Inflammatory macrophage (primary cell): ENCODE measurements around the gene GCGR.

Experiments
- DNase-seq, 2 donors: peaks; one replicate each; pipeline ENCODE4 v3.0.0-alpha.2; 2020 to 2022

The GCGR gene

DNA sequence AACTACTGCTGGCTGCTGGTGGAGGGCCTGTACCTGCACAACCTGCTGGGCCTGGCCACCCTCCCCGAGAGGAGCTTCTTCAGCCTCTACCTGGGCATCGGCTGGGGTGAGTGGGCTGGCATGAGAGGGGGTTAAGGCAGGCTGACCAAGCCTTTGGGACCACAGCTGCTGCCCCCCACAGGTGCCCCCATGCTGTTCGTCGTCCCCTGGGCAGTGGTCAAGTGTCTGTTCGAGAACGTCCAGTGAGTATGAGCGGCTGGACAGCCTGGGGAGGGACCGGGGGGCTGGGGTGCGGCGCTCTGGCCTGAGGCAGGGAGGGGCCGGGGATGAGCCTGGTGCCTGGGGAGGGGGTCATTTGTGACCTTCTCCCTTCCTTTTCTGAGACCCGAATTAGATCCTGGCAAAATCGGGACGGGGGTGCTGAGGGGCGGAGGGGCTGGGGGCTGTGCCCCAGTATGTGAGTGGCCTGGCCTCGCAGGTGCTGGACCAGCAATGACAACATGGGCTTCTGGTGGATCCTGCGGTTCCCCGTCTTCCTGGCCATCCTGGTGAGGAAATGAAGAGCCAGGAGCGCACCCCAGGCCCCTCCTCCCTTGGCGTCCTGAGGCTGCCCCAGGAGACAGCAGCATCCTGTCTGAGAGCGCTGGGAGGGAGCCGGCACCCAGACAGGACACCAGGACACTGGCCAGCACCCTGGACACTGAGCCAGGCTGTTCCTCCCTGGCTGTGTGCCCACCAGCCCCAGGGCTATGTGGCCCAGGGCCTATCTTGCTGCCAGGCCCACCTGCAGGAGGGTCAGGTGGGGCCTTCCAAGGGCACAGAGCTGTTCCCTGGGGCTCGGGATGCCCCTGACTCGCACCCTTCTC lies 8.0 kb downstream of the GCGR start:
- DNase-seq, result no peak

DNA sequence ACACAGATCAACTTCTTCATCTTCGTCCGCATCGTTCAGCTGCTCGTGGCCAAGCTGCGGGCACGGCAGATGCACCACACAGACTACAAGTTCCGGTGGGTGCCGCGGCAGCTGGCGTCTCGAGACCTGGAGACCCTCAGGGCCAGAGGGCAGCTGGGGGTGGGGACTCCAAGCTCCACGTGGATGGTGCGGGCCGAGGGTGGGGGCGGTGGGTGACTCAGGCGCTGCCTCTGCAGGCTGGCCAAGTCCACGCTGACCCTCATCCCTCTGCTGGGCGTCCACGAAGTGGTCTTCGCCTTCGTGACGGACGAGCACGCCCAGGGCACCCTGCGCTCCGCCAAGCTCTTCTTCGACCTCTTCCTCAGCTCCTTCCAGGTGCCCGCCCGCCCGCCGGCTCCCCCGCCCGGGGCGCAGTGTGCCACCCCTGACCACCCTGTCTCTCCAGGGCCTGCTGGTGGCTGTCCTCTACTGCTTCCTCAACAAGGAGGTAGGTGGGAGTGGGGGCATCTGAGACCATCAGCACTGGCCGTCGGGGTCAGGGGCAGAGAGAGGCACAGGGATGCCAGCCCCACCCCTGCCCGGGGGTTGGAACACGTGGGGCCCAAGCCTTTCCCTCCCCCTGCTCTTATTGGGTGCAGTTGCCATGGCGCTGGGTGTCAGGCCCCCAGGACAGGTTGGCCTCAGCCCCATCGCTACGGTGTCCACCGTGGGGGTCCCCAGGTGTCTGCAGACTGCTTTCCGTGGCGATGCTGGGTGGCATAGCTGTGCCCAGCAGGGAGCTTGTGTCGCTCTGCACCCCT lies 8.8 kb downstream of the GCGR start:
- no peak for DNase-seq

DNA sequence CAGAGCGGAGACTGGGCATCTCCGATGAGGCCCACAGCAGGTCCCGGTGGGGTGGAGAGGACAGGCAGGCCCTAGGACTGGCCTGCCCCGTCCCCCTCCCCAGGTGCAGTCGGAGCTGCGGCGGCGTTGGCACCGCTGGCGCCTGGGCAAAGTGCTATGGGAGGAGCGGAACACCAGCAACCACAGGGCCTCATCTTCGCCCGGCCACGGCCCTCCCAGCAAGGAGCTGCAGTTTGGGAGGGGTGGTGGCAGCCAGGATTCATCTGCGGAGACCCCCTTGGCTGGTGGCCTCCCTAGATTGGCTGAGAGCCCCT lies 9.4 kb downstream of the GCGR start:
- DNase-seq, result no peak

DNA sequence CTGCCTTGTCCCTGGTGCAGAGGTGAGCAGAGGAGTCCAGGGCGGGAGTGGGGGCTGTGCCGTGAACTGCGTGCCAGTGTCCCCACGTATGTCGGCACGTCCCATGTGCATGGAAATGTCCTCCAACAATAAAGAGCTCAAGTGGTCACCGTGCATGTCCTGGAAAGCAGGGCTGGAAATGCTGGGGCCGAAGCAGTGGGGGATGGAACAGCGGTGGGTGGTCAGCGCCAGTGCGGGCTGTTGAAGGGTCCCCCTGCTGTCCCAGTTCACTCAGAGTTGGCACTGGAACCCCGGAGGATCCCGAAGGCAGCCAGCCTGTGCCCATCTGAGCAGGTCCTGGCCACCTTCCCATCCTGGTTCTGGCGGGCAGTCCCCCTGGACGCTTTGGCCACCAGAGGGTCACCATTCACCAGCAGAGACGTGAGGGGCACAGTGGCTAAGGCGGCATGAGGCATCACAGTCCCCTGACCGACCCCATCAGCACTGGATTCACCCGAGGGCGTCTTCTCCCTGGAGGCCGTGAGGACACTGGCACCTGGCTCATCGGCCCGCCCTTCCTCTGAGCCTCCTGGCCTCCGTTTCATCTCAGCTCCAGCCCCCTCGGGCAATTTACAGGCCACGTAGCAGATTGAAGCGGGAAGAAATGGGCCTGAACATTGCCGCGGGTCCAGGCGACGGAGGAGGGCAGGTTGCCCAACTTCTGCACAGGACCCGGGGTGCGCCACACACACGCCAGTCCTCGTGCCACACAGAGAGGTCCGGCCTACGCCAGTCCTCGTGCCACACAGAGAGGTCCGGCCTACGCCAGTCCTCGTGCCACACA lies 10.1 kb downstream of the GCGR start:
- no peak for DNase-seq

DNA sequence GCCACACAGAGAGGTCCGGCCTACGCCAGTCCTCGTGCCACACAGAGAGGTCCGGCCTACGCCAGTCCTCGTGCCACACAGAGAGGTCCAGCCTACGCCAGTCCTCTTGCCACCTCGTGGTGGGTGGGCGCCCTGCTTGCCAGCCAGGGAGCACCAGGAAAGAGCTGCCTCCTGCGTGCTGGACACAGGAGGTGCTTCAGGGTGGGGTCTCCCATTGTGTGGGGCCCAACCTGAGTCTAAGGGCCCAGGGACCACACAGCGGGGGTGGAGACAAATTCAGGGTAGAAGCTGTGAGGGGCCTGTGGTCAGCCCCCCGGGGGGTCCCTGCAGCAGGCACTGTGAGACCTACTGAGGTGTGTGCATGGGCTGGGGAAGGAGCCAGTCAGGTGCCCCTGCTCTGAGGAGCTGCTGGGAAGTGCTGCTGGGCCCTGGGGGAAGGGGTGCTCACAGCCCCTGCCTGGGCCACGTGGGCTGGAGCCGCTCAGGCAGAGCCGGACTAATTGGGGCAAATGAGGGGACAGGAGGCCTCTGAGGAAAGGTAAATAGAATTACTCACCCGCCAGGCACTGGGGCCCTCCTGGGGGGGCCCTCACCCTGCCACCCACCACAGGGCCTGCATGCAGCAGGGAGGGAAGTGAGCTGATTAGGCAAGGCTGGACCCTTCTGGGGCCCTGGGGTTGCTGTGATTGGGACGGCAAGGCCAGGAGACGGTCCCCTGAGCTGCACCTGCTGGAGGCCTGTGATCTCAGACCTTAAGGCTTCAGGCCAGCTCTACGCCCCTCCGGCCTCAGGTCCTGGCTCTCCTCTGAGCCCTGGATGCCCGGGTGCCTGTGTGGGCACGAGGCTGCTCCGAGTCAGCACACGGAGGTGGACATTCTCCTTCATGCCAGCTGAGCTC lies 11.0 kb downstream of the GCGR start:
- no peak for DNase-seq

DNA sequence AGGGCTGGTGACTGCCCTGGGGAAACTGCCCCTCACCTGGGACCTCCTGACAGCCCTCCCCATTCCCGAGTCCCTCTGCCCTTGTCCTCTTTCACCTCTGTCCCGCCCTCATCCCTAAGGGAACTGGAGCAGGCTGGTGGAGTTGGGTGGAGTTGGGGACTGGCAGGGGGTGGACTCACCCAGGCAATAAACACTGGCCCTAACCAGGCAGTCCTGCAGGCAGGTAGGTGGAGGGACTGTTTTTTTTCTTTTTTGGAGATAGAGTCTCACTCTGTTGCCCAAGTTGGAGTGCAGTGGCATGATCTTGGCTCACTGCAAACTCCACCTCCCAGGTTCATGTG lies 11.7 kb downstream of the GCGR start:
- no peak for DNase-seq

DNA sequence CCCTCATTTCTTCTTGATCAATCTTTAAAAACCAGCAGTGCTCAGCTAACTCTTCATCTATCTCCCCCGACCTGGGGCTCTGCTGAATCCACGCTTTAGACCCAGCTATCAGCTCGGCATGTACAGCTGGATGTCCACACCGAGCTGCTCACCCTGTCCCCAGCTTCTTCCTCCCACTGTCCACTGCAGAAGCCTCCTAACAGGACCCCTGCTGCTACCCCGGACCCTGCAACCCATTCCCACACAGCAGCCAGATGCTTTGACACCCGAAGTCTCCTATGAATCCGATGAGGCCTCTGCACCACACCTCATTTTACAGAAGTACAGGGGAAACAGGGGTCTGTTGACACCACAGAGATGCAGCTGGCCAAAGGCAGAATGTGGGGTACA lies 13.8 kb downstream of the GCGR start:
- no peak for DNase-seq

DNA sequence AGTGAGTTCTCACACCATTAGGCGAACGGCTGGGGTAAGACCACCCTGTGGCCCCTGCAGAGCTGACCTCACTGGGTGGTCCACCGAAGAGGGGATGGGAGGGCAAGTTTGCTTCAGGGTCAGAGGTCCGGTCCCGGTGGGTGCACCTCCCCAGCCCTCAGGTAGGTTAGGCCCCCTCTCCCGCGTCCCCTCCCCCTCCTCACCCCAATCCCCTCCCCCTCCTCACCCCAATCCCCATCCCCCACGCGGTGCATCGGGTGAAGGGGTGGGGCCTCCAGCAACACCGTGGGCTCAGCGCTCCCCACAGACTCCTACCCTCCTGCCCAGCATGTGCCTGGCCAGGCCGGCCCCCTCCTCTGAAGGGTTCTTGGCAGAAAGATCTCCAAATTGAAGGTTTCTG lies 15.8 kb downstream of the GCGR start:
- DNase-seq, result no peak

DNA sequence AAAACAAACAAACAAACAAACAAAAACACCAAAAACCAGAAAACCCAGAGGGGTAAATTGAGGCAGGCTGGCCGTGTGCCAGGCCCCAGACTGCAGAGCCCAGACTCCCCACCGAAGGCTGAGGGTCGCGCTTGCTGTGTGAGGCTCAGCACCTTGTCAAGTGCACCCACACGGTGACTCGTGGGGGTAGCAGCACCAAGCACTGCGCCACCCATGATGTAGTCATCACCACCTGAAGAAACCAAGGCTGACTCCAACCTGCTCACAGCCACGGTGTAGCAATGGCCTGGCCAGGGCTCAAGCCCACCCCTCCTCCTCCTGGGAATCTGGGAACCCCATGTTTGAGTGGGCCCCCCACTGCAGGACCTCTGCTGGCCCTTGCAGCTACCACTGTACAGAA lies 17.2 kb downstream of the GCGR start:
- no peak for DNase-seq

DNA sequence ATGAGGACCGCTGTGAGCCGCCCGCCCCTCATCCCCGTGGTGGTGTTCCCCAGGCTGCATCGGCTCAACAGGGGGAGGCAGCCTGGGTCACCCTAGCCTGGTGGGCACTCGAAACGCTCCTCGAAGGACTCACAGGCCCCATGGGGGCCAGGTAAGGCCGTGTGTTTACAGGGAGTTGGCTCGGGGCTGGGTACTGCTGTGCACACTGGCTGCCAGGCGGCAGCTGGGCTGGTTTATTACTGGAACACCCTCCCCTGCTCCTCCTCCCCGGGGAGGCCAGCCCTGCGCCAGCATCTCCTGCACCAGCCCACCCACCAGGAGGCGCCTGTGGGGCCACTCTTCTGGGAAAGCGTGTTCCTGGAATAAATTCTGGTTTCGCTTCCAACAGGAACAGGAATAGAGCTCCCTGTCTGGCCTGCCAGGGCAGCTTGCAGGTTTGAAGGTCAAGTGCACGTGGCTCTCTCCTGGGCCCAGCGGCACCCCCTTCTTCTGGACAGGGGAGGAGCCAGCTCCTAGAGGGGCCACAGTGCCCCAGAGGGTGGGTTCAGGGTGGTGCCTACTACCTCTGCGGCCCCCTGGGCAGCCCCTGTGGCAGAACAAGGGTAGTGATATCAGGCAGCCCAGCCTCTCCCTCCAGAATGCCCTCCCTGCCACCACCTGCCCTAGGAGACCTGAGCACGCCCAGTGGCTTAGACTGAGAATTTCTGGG lies 17.8 kb downstream of the GCGR start:
- DNase-seq, result peak; percentile 81 to 88

DNA sequence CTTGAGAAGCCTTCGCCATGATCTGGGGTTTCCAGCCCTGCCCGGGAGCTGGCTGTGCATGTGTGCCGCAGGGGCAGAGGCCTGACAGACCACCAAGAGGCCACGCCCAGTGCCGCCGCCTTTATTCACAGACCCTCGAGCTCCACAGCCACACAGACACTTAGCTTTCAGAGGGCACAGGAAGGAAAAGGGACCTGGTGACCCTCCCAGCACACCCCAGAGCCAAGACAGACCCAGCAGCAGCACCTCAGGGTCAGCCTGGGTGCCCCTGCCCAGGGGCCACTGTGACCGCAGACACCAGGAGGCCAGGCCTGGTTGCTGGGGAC lies 18.3 kb downstream of the GCGR start:
- no peak for DNase-seq

DNA sequence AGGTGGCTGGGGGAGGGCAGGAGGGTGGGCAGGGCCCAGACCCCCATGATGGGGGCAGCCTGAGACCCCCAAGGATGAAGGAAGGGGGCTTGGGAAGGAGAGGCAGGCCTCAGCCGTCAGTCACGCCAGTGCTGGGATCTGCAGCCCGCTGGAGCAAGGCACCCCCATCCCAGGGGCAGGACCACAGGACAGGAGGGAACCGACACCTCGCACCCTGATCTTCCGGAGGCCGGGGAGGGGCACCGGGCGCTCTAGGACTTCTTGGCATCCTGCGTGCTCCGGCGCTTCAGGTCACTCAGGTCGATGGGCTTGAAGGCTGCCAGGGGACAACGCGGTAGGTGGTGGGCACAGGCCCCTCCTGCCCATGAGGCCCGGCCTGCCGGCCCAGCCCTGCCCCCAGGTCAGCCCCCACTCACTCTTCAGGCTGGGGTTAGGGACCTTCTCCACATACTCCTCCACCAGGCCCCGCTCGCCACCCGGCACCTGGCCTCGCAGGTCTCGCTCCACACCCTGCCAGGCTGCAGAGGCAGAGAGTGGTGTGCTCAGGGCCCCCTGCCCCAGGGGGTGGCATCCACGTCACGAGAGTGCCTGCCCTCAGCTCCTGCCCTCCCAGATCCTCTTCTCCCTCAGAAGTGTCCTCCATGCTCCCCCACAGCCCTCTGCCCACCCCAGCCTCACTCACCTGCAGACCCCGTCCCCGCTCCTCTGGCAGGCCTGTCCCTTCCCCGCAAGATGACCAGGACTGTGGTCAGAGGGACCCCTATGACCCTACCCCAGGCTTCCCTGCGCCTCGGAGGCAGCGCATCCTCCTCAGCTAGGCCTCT lies 19.3 kb downstream of the GCGR start:
- no peak for DNase-seq

DNA sequence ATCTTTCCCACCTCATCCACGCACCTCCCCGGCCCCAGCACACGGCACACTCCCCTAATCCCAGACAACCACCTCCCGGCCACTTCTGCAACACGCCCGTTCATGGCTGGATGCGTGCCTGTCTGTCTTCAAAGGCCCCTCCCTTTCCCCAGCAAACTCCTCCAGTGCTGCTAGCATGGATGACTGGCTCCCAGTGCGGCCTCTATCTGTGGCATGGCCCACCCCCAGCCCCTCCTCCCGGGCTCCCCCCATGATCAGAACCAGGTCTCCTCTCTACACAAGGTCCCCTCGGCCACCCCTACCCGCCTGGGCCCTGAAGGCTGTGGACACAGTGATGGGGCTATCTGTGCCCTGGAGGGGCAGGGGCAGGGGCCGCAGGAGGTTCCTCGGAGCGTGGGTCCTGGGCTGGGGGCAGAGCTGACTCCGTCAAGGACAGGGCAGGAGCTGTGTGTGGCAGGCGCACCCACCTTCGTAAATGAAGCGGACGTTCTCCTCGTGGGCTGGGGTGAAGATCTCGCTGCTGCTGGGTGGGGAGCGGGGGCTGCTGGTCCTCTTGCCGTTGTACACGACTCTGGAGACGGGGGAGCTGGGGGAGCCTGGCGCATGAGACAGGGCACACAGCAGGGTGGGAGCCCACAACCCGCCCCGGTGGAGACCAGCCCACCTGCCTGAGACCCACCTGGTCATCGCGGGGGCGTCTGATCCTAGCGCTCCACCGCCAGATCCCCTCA lies 20.0 kb downstream of the GCGR start:
- DNase-seq, result no peak

DNA sequence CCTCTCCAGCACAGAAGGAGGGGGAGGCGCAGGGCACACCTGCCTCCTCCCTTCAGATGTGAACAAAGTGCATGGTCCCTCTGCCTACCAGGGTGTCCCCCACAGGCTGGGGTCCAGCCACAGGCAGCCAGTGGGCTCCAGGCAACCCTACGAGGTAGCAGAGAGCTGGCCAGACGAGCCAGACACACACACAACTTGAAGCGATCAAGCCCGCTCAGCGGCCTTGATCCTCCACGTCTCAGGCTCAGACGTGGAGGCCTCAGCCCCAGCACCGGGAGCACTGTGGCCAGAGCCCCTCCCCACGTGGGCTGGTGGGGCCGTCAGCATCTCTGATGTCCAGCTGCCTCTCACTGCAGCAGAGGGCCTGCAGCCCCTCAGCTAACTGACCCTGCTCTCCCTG lies 20.6 kb downstream of the GCGR start:
- DNase-seq, result no peak

DNA sequence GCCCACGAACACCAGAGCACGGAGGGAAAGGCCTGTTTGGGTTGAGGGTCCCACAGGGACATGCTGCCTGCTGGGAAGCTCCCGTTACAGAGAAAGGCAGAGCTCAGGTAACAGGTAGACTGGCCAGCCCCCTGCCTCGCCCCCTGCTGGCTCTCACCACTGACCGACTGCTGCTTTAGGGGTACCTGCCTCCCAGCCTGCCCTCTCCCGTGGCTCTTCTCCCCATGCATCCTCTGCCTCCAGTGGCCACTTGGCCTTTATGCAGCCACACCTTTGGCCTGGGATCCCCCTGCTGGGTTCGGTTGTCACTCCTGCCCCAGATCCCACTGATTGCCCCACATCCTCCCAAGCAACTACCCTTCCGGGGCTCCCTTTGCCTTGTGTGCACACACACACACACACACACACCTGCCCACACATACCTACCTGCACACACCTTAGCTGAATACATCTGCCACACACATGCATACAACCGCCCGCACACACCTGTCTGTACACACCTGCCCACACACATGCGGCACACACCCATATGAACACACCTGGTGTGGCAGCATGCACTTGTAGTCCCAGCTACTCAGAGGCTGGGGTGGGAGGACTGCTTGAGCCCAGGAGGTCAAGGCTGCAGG lies 22.0 kb downstream of the GCGR start:
- DNase-seq, result no peak

DNA sequence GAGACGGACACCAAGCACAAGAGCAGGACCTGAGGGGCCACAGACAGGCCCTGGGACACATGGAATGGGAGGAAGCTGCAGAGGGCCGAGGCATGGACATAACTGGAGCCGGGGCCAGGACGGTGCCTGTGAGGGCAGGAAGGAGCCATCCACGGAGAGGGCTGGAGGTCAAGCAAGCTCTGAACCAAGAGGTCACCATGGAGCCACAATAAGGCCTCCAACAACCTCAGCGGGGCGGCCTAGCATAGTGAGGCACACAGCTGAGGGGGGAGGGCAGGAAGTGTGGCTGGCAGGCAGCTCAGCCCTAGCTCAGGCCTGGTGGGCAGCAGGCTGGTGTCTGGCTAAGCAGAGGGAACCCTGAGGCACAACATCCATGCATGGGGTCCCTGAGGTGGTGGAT lies 24.7 kb downstream of the GCGR start:
- DNase-seq, result no peak

DNA sequence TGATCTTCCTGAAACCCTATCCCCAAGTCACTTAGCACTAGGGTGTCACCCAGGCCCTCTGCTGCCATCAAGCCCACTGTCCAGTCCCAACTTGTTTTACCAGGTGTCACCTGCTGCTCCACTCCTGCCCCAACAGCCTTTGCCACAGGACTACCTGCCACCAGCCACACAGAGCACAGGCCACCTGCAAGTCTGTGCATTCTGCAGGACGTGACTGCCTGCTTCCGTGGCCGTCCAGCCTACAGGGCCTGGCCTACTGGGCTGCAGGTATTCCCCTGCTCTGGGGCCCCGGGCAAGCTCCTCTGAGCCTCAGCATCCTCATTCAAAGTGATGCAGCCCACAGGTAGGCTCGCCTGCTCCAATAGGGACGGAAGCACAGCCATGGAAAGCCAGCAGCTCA lies 25.9 kb downstream of the GCGR start:
- DNase-seq, result no peak

DNA sequence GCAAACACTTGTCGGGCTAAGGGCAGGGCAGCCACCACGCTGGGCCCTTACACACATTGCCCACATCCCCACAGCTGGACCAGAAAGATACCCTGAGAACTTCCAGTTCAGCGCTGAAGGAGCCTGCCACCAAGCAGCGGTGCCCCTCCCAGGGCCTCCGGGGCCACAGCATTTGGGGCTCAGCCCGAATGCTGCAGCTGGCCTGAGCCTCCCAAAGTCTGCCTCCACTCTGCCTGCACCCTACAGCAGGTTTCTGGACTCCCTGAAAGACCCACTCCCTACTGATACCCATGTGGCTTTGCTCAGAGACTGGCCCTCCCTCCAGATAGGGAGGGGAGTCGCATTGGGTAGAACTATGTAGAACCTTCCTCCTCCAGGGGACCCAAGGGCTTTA lies 27.6 kb downstream of the GCGR start:
- DNase-seq, result no peak

DNA sequence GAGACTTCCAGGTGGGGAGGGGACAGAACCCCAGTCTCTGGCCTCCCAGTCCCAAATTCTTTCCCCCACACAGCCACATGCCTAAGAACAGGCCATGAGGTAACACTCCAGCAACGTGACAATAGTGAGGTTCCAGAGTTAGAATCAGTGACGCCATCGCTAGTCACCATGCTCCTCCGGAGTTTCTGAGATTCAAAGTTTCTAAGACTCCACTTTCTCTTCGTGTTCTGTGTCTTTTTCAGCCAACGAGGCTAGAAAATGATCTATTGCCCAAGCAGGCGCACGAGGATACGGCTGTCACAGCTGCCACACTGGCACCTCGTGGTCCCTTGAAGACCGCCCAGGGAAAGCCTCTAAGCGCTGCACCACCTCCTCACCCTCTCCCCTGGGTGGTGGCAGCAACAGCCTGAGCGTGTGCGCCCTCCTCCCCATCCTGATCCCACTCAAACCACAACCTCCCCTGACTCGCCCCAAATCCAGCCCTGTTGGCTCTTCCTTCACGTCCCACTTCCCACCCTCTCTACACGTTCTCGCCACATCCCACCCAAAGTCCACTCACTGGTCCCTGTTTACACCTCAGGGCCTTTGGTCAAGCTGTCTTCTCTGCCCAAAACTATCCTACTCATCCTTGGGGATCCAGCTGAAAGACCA lies 28.1 kb downstream of the GCGR start:
- peak; percentile 85 to 90 for DNase-seq
